Measurements from ENCODE around the gene EDIL3. TPM values are rescaled to one million over a fixed set of nuclear protein-coding genes. Genes with fewer than 3 reads are reported as not detected.

Gene EDIL3
- total and polyA plus RNA-seq, 10 of the 15 experiments (the other 5 are each of a cell fraction or from before 2014, with no cell fraction given) = 0.01 to 0.62 (median 0.20) TPM

DNA sequence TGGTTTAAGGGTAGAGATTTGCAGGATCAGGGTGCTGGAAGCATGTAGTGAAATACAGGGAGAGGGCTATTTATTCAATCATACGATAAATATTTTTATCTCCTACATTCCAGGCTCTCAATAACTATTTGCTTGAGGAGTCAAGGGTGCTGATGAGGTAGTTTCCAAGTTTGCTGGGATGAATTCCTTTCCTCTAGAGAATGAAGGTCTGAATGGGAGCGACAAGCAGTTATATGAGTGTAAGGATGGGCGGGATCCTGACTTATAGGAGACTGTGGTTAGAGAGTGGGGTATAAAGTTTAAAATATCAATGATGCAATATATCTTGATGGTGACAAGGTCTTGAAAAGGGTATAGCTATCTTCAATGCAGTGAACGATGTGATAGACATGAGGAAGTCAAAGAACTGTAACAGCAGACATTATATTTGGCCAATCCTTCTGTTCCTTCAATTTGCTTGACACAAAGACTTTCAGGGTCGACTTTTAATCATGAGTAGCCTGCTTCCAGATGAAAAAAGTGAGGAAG, 462.9 kb downstream of the EDIL3 start (continued):
- TF ChIP-seq, protein P1, sequence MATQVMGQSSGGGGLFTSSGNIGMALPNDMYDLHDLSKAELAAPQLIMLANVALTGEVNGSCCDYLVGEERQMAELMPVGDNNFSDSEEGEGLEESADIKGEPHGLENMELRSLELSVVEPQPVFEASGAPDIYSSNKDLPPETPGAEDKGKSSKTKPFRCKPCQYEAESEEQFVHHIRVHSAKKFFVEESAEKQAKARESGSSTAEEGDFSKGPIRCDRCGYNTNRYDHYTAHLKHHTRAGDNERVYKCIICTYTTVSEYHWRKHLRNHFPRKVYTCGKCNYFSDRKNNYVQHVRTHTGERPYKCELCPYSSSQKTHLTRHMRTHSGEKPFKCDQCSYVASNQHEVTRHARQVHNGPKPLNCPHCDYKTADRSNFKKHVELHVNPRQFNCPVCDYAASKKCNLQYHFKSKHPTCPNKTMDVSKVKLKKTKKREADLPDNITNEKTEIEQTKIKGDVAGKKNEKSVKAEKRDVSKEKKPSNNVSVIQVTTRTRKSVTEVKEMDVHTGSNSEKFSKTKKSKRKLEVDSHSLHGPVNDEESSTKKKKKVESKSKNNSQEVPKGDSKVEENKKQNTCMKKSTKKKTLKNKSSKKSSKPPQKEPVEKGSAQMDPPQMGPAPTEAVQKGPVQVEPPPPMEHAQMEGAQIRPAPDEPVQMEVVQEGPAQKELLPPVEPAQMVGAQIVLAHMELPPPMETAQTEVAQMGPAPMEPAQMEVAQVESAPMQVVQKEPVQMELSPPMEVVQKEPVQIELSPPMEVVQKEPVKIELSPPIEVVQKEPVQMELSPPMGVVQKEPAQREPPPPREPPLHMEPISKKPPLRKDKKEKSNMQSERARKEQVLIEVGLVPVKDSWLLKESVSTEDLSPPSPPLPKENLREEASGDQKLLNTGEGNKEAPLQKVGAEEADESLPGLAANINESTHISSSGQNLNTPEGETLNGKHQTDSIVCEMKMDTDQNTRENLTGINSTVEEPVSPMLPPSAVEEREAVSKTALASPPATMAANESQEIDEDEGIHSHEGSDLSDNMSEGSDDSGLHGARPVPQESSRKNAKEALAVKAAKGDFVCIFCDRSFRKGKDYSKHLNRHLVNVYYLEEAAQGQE (IDR thresholded peaks at IDR 0.05; ENCODE audit: low read depth, low read length) = no peak
- TF ChIP-seq NFYA (IDR thresholded peaks at IDR 0.05; ENCODE audit: borderline replicate concordance, low read depth, low read length) (no peak), ZSCAN29 (IDR thresholded peaks at IDR 0.05) (no peak), IKZF1 (conservative IDR thresholded peaks at IDR 0.05) (no peak), CHD4 (IDR thresholded peaks at IDR 0.05) (no peak), CREM (IDR thresholded peaks at IDR 0.05; ENCODE audit: low read depth) (no peak)
- TF ChIP-seq, protein P2, sequence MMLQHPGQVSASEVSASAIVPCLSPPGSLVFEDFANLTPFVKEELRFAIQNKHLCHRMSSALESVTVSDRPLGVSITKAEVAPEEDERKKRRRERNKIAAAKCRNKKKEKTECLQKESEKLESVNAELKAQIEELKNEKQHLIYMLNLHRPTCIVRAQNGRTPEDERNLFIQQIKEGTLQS (IDR thresholded peaks at IDR 0.05; ENCODE audit: borderline replicate concordance, extremely low read depth, low read depth, low read length) = no peak
